Common myeloid progenitor, CD34-positive (primary cell): Measurements from ENCODE around the gene LCNL1.
A peak's percentile ranks its signal among the peaks of the same experiment; 100 is the strongest.

ENCODE experiments used
- CTCF ChIA-PET: fragments of 350-600 bp; sonication (Branson Sonifier 250); formaldehyde crosslinking; loops from one replicate; lab custom pipeline; 2021; ENCODE audit warnings: antibody characterized with exemption; lab: Charles Lee
- POLR2A ChIA-PET: fragments of 350-600 bp; sonication (Branson Sonifier 250); formaldehyde crosslinking; loops from one replicate; lab custom pipeline; 2021; ENCODE audit warnings: antibody characterized with exemption; lab: Charles Lee
- DNase-seq, 3 donors: peaks; one replicate each; pipeline versions ENCODE4 v3.0.0 to v3.0.0-alpha.2; 2013
- H3K27ac ChIP-seq, 2 experiments: 1 replicate in 1 of 2; 2 replicates in 1 of 2; pipeline ENCODE4 v1.7.0; 2013; ENCODE audit warnings: inconsistent platforms in 2 of 2, low read length in 2 of 2, mild to moderate bottlenecking in 2 of 2, low read depth in 1 of 2, moderate library complexity in 1 of 2; ENCODE audit not compliant: severe bottlenecking in 2 of 2, insufficient read depth in 1 of 2, poor library complexity in 1 of 2
- H3K27me3 ChIP-seq, 5 experiments: replicated peaks in 2 of 5; 1 replicate in 3 of 5; 2 replicates in 2 of 5; pipeline versions ENCODE4 v1.6.1 to v1.7.0; 2013; ENCODE audit warnings: low read length in 4 of 5, mild to moderate bottlenecking in 2 of 5, moderate library complexity in 2 of 5, inconsistent platforms in 1 of 5; ENCODE audit not compliant: insufficient read depth in 5 of 5, control insufficient read depth in 4 of 5
- H3K36me3 ChIP-seq, 4 experiments: 1 replicate in 2 of 4; 2 replicates in 2 of 4; pipeline versions ENCODE4 v1.6.1 to v1.7.0; 2013; ENCODE audit warnings: low read length in 3 of 4, control low read depth in 1 of 4, mild to moderate bottlenecking in 1 of 4; ENCODE audit not compliant: control insufficient read depth in 4 of 4, insufficient read depth in 4 of 4
- H3K4me1 ChIP-seq, 4 experiments: 1 replicate in 3 of 4; 2 replicates in 1 of 4; pipeline versions ENCODE4 v1.6.1 to v1.7.1; 2013; ENCODE audit warnings: low read length in 3 of 4, mild to moderate bottlenecking in 3 of 4, control low read depth in 1 of 4, inconsistent platforms in 1 of 4, moderate library complexity in 1 of 4; ENCODE audit not compliant: control insufficient read depth in 4 of 4, insufficient read depth in 4 of 4; ENCODE audit errors: control extremely low read depth in 1 of 4
- H3K4me3 ChIP-seq, 7 experiments: 1 replicate in 4 of 7; 2 replicates in 3 of 7; pipeline versions ENCODE4 v1.5.1 to v1.7.0; 2013; ENCODE audit warnings: mild to moderate bottlenecking in 7 of 7, low read length in 6 of 7, moderate library complexity in 6 of 7, inconsistent platforms in 2 of 7, low read depth in 2 of 7, control low read depth in 1 of 7; ENCODE audit not compliant: insufficient read depth in 4 of 7, control insufficient read depth in 1 of 7; ENCODE audit errors: extremely low read depth in 1 of 7
- H3K9me3 ChIP-seq, 5 experiments: 1 replicate in 4 of 5; 2 replicates in 1 of 5; pipeline versions ENCODE4 v1.6.1 to v1.7.1; 2013; ENCODE audit warnings: low read length in 4 of 5, mild to moderate bottlenecking in 2 of 5, inconsistent platforms in 1 of 5, low read depth in 1 of 5, moderate library complexity in 1 of 5; ENCODE audit not compliant: control insufficient read depth in 4 of 5, insufficient read depth in 2 of 5; ENCODE audit errors: control extremely low read depth in 1 of 5
- WGBS: methylation state at CpG from one replicate; pipeline ENCODE4 v1.1.5; 2013; ENCODE audit not compliant: insufficient coverage; 5-methylcytosine and 5-hydroxymethylcytosine counted together

Gene LCNL1

GRCh38 chr9:137028263-137029057, 45.7 kb downstream of the LCNL1 start:
- Histone ChIP-seq H3K36me3 (peaks cover 0 to 15% (median 2%) of the 10 kb centered on the region in 4 experiments), H3K27me3 (no peaks in the 10 kb centered on the region), H3K4me3 (peak overlapping the region; percentile 51 to 83 (median 73)), H3K4me1 (peaks cover 0 to 78% (median 73%) of the 10 kb centered on the region in 4 experiments), H3K27ac (peak overlapping the region; percentile 54 to 87), H3K9me3 (no peaks in the 10 kb centered on the region)
- ChIA-PET POLR2A (interaction anchor here (0.6 to 1.4 kb wide), 2 partner anchors 53 to 410 kb away, joined by 4 to 7 read pairs; no protein-coding TSS in a partner anchor), CTCF (interaction anchor here (0.7 to 11.1 kb wide), 30 partner anchors 9 to 240 kb away, joined by 3 to 109 read pairs (median 4); partner anchors contain the start of genes CLIC3, MAN1B1, NPDC1 and PAXX)
- 0% methylated on average over 51 of the region's 98 CpGs for WGBS
- peak; percentile 53 to 72 (median 67) for DNase-seq

DNA sequence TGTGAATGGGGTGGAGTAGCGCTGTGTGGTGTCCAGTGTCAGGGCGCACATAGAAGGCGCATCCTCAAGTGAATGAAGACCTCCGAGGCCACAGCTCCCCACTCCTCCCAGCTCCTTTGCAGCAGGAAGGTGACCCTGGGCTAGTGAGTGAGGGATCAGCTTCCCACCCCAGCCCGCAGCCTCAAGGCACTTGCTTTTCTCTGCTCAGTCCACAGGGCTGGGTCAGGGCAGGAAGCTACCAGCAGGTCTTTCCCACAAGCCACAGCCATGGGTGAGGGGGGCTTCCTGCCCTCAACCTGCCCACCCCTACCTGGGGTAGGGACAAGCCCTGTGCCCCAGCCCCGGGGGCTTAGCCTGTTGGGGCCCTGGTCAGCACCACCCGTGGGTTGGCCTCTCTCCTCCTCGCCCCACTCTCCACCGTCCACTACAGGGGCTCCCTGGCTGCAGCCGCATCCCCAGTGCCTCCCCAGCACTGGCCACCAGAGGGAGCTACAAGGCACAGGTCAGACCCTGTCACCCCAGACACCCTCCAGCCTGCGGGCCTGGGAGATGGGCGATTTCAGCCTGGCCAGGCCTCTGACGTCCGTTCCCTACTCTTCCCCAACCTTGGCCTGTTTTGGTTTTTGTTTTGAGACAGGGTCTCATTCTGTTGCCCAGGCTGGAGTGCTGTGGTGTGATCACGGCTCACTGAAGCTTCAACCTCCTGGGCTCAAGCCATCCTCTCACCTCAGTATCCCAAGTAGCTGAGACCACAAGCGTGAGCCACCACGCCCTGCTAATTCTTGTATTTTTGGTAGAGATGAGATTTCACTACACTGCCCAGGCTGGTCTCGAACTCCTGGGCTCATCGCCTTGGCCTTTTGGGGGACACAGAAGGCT, 46.5 kb downstream of the LCNL1 start:
- H3K9me3 ChIP-seq: no peaks in the 10 kb centered on the region
- peak overlapping the region; percentile 28 to 83 (median 73) for H3K4me3 ChIP-seq
- ChIA-PET CTCF (interaction anchor here (0.7 to 11.1 kb wide), 39 partner anchors 8 to 241 kb away, joined by 3 to 109 read pairs (median 4); partner anchors contain the start of genes CLIC3, LCN12, MAN1B1 and NPDC1), POLR2A (interaction anchor here (0.6 to 1.4 kb wide), 4 partner anchors 15 to 411 kb away, joined by 3 to 7 read pairs (median 4); no protein-coding TSS in a partner anchor)
- WGBS: 8% methylated on average over 14 of the region's 19 CpGs
- peaks cover 0 to 8% (median 0%) of the 10 kb centered on the region in 4 experiments for H3K36me3 ChIP-seq
- peak overlapping the region; percentile 77 to 87 for H3K27ac ChIP-seq
- peaks cover 0 to 85% (median 79%) of the 10 kb centered on the region in 4 experiments for H3K4me1 ChIP-seq
- H3K27me3 ChIP-seq: no peaks in the 10 kb centered on the region
- peak; percentile 50 to 70 (median 63) for DNase-seq

GRCh38 chr9:137030006-137030405, 47.2 kb downstream of the LCNL1 start:
- H3K4me1 ChIP-seq: peaks cover 0 to 91% (median 85%) of the 10 kb centered on the region in 4 experiments
- H3K9me3 ChIP-seq: no peaks in the 10 kb centered on the region
- peak overlapping the region; percentile 77 to 87 for H3K27ac ChIP-seq
- peaks cover 0 to 6% (median 0%) of the 10 kb centered on the region in 4 experiments for H3K36me3 ChIP-seq
- 15% methylated on average over 15 of the region's 15 CpGs for WGBS
- H3K4me3 ChIP-seq: peak overlapping the region in 5 of 7 experiments; percentile 54 to 83 (median 73)
- DNase-seq: peak in 1 of 3 donors; percentile 59
- ChIA-PET CTCF (interaction anchor here (0.7 to 11.1 kb wide), 27 partner anchors 8 to 186 kb away, joined by 3 to 109 read pairs (median 5); partner anchors contain the start of genes CLIC3, LCN12, NPDC1 and PAXX), POLR2A (interaction anchor here (0.7 to 1.4 kb wide), 2 partner anchors 15 to 55 kb away, joined by 3 to 7 read pairs; no protein-coding TSS in a partner anchor)
- no peaks in the 10 kb centered on the region for H3K27me3 ChIP-seq

- WGBS: 52% methylated on average over 65 of the region's 65 CpGs
- Histone ChIP-seq H3K27me3 (no peaks in the 10 kb centered on the region), H3K36me3 (peaks cover 0 to 11% (median 2%) of the 10 kb centered on the region in 4 experiments), H3K4me1 (peaks cover 0 to 91% (median 89%) of the 10 kb centered on the region in 4 experiments), H3K27ac (peak overlapping the region; percentile 86 to 87), H3K4me3 (peak overlapping the region in 5 of 7 experiments; percentile 54 to 83 (median 73)), H3K9me3 (no peaks in the 10 kb centered on the region)
- POLR2A ChIA-PET: no interaction called here
- CTCF ChIA-PET: interaction anchor here (0.5 to 4.3 kb wide), 11 partner anchors 14 to 172 kb away, joined by 3 to 34 read pairs (median 7); partner anchors contain the start of gene NPDC1
- DNase-seq: peak; percentile 89 to 97 (median 96)
Measured at GRCh38 chr9:137030538-137031527, 48.0 kb downstream of the LCNL1 start.

DNA sequence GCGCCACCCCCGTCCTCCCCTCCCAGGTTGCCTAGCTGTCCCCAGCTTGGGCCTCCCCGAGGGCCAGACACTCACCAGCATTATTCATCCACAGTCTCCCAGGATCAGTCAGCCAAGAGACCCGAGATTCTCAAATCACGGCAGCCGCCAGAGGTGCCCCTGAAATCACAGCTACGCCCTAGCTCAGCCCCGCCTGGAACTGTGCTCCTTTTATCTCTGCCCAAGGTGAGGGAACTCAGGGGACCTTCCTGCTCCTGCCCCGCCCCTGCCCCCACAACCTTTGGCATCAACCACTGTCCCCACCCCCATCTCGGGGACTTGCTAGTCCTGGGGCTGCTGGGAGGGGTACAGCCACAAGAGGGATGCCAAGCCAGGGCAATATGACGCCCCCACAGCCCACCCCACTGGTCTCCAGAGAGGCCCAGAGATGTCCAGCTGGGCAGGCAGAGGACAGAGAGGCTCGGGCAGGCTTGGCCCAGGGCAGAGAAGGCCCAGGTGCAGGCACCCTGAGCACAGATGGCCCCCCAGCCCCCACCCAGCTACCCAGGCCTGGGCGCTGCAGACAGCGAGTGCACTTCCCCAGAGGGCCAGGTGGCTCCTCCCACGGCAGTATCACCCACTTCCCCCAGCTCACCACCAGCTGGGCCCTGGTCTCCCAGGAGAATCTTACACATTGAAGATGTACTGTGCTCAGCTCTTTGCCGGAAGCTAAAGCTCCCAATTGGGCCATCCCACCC, 49.3 kb downstream of the LCNL1 start, which contains the start of gene FUT7:
FUT7 (minus strand) TSS at position 185 of the 737 bp plus-strand sequence; CDS start at position 88, 97 bp downstream.
- POLR2A ChIA-PET: no interaction called here
- Histone ChIP-seq H3K27ac (peak within 1 kb of the TSS; percentile 86 to 87), H3K9me3 (no peaks in the 10 kb centered on the region), H3K4me1 (peaks cover 0 to 81% (median 78%) of the 10 kb centered on the region in 4 experiments), H3K27me3 (no peaks in the 10 kb centered on the region), H3K36me3 (peaks cover 0 to 11% (median 2%) of the 10 kb centered on the region in 4 experiments), H3K4me3 (peak within 1 kb of the TSS in 6 of 7 experiments; percentile 24 to 83 (median 64))
- WGBS: 43% methylated on average over 11 of the region's 16 CpGs
- CTCF ChIA-PET: interaction anchor here (1.0 to 4.3 kb wide), 3 partner anchors 28 to 190 kb away, joined by 3 to 34 read pairs (median 5); partner anchors contain the start of gene AJM1
- peak in 2 of 3 donors; percentile 73 to 76 for DNase-seq
